LoVo (cell line): ENCODE data around the gene COPE.
A peak's percentile ranks its signal among the peaks of the same experiment; 100 is the strongest.

Experiments
- DNase-seq: peaks from one replicate; pipeline ENCODE4 v3.0.0-alpha.2; 2016; ENCODE audit warnings: low spot score

Gene COPE

GRCh38 chr19:18895038-18895823, 24.0 kb downstream of the COPE start:
- DNase-seq = peak; percentile 47

DNA sequence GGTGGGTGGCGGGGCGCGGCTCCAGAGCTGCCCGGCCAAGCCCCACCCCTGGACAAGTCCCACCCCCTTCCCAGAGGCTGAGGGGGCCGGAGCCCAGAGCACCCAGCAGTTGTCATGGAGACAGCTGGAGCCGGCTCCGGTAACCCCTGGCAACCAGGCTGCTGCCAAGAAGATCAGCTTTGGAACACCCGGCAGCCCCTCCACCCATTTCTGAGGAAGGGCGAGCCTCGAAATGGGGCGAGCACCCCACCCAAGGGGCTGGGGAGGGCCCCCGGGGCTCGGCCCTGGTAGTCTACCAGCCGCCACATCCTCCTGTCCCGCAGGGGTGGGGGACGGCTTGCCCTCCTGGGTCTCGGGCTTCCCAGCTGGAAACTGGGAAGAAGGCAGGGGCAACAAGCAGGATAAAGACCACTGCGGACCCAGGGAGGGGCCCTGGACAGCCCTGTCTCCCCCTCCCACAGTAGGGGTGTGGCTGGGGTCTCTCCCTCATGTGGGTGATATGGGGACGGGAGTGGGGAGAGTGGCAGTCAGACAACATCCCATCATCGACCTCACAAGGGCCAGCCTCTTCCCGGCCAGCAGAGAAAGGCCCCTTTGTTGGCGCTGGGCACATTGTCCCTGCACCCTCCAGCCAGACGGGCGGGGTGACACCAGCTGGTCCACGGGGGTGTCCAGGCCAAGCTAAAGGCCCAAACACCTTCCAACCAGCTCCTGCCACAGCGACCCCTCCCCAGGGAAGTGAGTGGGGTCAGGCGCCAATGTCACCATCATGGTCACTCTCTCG, 24.7 kb downstream of the COPE start:
- no peak for DNase-seq

GRCh38 chr19:18893587-18894253, 25.5 kb downstream of the COPE start:
- no peak for DNase-seq

GRCh38 chr19:18889949-18890745, 29.0 kb downstream of the COPE start:
- DNase-seq = no peak

GRCh38 chr19:18886972-18887371, 32.2 kb downstream of the COPE start:
- DNase-seq = no peak

GRCh38 chr19:18883526-18884304, 35.5 kb downstream of the COPE start:
- peak; percentile 26 for DNase-seq

GRCh38 chr19:18881491-18881890, 37.7 kb downstream of the COPE start:
- DNase-seq = no peak

DNA sequence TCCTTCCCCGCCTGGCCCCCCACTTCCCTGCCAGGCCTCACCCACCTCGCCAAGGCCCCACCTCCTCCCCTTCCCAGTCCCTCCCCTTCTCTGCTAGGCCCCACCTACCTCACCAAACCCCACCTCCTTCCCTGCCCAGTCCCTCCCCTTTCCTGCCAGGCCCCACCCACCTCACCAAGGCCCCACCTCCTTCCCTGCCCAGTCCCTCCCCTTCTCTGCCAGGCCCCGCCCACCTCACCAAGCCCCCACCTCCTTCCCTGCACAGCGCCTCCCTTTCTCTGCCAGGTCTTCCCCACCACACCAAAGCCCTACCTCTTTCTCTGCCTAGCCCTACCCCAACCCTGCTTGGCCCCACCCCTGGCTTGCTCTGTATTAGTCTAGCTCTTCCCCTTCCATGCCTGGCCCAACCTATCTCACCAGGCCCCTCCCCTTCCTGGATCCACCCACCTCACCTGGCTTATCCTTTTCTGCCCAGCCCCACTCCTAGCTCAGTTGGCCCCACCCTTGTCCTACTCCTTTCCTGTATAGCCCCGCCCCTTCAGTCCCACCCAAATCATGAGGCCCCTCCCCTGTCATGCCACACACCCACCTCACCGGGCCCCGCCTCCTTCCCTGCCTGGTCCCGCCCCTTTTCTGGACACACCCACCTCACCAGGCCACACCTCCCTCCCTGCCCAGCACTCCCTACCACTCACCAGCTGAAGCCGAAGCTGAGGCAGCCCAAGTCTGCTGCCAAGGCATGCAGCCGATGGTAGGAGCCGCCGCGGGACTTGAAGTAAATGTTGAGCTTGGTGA, 39.4 kb downstream of the COPE start:
- DNase-seq = peak; percentile 61

- DNase-seq = no peak
Observed at GRCh38 chr19:18878858-18879578, 40.2 kb downstream of the COPE start.

DNA sequence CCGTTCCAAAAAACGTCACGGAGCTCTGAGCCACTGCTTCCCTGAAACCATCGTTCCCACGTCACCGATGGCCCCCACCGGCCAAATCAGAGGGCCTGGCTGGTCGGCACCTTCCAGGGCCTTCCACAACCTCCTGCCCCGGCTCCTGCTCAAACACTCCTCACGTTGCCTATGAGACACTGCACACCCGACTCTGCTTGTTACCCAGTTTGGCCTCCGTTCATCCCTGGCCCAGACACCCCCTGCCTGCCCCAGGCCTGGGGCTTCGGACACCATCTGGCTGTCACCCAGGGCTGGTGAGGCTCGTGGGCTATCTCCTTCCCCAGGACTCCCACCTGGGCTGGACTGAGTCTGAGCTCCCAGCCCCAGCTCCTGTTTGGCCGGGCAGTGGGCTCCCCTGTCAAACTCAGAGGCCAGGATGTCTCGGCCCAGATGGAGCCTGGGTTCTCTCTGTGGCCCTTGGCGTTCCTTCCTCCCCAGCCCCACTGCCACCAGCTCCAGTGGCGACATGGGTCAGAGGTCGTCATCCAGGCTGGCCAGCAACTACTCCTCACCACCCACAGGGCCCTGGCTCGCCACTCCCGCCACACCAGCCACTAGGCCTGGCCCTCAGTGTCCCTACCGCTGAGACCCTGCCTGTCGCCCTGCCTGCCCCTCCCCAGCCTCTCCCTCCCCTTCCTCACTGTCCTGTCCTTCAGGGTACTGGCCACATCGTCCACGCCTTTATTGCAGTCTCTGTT, 41.0 kb downstream of the COPE start:
- no peak for DNase-seq

- no peak for DNase-seq
Observed at GRCh38 chr19:18876865-18877264, 42.3 kb downstream of the COPE start.

DNA sequence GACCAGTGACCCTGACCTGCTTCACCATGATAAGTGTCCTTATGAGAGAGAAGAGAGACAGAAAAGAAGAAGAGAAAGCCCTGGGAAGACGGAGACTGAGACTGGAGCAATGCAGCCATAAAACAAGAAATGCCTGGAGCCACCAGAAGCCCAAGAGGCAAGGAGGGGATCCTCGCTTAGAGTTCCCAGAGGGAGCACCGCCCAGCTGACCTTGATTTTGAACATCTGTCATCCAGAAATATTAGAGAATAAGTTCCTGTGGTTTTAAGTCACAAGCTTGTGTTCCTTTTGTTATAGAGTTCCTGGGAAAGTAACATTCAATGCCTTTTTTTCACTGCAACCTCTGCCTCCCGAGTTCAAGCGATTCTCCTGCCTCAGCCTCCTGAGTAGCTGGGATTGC, 43.5 kb downstream of the COPE start:
- no peak for DNase-seq

DNA sequence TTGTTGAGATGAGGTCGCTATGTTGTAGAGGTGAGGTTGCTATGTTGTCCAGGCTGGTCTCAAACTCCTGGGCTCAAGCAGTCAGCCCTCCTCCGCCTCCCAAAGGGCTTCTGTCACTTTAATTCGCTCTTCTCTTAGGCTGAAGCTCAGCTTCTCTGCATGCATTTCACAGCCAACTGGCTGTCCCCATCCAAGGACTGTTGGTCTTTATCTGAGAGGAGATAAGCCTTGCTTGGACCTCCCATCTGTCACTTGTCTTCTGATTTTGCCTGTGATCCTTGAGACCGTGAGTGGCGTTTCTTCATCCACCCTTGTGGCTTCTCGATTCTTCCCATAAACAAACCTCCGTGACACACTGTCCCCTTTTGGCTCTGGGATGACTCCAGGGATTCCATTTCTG, 47.6 kb downstream of the COPE start:
- DNase-seq = no peak

DNA sequence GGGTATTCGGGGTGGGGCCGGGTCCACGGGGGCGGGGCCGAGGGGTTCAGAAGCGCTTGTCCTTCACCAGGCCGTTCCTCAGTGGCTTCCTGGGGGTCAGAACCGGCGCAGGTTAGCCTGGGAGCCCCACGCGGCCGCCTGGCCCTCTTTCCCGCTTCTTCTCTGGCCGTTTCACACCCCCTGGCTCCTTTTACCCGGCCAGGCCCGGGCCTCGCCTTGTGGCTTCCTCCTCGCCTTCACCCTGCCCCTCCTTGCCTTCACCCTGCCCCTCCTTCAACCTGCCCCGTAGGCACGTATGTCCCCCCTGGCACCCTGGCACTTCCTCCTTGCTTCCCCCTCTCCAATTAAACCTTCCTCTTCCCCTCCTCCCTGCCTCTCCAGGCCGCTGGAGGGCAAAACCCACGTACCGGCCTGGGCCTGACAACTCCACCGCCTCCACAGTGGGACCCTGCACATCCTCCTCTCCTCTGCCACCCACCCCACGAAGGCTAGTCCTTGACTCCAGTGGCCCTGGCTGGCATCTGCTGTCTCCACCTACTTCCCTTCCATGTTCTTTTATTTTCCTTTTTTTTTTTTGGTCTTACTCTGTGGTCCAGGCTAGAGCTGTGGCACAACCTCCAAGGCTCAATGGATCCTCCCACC, 48.5 kb downstream of the COPE start:
- no peak for DNase-seq

- no peak for DNase-seq
Observed at GRCh38 chr19:18869781-18870530, 49.2 kb downstream of the COPE start.

- no peak for DNase-seq
Observed at GRCh38 chr19:18869023-18869618, 50.1 kb downstream of the COPE start.

DNA sequence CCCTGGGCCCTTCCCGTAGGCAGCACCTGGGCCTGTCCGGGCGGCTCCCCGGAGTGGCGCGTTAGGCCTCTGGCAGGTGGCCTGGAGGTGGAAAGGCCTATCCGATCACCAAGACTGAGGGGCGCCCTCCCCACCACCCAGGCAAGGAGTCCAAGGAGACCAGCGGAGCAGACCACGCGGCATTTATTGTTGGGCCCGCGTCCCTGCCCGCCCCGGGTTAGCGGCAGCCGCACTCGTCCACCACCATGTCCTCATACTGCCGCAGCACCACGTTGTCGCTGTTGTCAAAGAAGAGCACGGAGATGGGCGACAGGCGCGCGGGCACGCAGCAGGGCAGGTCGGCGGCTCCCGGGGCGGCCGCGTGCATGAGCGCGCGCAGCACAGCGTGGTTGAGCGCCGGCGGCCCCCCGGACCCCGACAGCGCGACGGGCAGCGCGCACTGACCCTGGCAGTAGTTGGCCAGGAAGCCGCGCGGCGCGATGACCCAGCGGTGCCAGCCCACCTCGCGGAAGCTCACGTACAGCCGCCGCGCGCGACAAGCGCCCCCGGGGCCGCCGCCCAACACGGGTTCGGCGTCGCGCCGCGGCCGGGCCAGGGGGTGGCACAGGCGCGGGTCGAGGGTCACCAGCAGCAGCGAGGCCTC, 50.7 kb downstream of the COPE start:
- DNase-seq = no peak
